Measurements from ENCODE around the gene EMP2. TPM values are rescaled to one million over a fixed set of nuclear protein-coding genes. Genes with fewer than 3 reads are reported as not detected.

The EMP2 gene
- total RNA-seq, 5 donors from 2014 or later (not counting 1 experiment from before 2014, with no cell fraction given) = 0.30 to 0.98 (median 0.61) TPM; not detected in 2

DNA sequence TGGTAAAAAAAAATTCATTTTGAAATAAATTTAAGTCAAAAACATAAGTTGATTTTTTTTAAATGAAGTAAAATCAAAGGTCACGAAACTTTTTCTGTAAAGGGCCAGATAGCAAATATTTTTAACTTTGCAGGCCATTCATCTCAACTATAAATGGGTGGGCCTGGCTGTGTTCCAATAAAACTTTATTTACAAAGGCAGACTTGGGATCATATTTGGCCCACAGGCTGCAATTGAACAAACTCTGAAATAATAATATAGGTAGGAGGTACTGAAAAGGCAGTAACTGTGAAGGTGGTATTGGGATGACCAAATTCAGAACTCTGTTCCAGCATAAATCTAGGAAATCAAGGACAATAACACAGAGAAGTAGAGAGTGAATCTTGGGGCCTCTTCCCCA, 12.2 kb upstream of the EMP2 start:
- H3K4me1 Mint-ChIP-seq = no peaks in the 10 kb centered on the region
- H3K9me3 ChIP-seq = no peaks in the 10 kb centered on the region
- no peaks in the 10 kb centered on the region for H3K9me3 Mint-ChIP-seq
- DNase-seq (no peak), ATAC-seq (replicated peaks in 1 of 4) (no peak)
- peaks cover 0 to 13% of the 10 kb centered on the region in 2 experiments for H3K27me3 ChIP-seq (replicated peaks in 1 of 2; ENCODE audit: control insufficient read depth in 2 of 2, extremely low read depth in 1 of 2, insufficient read depth in 2 of 2, low read length in 1 of 2)
- no peak overlapping the region for H3K27ac Mint-ChIP-seq
- H3K4me3 Mint-ChIP-seq = no peak overlapping the region
- H3K36me3 ChIP-seq (ENCODE audit: control insufficient read depth in 2 of 2, extremely low read depth in 1 of 2, insufficient read depth in 1 of 2, low read length in 1 of 2) = no peaks in the 10 kb centered on the region
- WGBS (ENCODE audit: insufficient coverage) = no CpG with 5 or more reads among the region's 1 CpG
- CTCF ChIA-PET = no interaction called here
- H3K36me3 Mint-ChIP-seq = no peaks in the 10 kb centered on the region
- H3K27ac ChIP-seq (ENCODE audit: low read length) = no peak overlapping the region
- no peaks in the 10 kb centered on the region for H3K4me1 ChIP-seq (ENCODE audit: control insufficient read depth in 1 of 2, extremely low read depth in 1 of 2, insufficient read depth in 2 of 2, low read length in 2 of 2)
- POLR2A ChIA-PET = no interaction called here
- peaks cover 20 to 21% of the 10 kb centered on the region in 2 donors for H3K27me3 Mint-ChIP-seq
- H3K4me3 ChIP-seq (ENCODE audit: control insufficient read depth in 1 of 2, extremely low read depth in 1 of 2, low read length in 1 of 2) = no peak overlapping the region

DNA sequence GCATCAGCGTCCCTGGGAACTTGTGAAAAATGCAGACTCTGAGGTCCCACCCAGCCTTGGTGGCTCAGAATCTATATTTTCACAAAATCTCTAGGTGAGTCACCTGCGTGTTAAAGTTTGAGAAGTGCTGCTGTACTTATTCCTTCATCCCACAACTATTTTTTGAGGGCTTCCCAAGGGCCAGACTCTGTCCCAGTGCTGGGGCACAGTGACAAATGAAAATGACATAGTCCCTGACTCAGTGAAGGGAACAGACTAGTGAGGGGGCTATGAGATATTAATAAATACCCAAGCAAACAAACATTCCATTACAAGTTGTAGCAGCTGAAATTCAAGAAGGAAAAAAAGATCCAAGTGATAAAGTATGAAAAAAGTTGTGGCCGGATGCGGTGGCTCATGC, 9.9 kb upstream of the EMP2 start:
- POLR2A ChIA-PET = interaction anchor here in 1 of 2 donors (0.7 kb wide), 1 partner anchor 21 kb away, joined by 3 read pairs; no protein-coding TSS in a partner anchor

DNA sequence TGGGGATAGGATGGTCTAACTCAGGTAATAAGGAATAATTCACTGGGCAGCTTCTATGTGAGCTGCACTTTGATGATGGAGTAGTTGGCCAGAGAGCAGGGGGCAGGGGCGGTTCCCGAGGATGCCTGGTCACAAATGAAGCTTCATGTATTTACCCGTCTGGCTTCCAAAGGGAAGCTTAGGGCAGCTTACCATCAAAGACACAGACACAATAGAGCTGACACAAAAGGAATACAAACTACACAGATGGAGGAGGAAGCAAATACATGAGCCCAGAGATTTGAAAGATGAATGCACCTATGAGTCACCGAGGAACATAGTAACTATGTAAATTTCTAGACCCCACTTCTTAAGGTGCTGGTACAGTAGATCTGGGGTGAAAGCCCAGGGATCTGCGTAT, 8.7 kb upstream of the EMP2 start:
- Histone ChIP-seq H3K9me3 (no peaks in the 10 kb centered on the region), H3K36me3 (ENCODE audit: control insufficient read depth in 2 of 2, extremely low read depth in 1 of 2, insufficient read depth in 1 of 2, low read length in 1 of 2) (no peaks in the 10 kb centered on the region), H3K27me3 (replicated peaks in 1 of 2; ENCODE audit: control insufficient read depth in 2 of 2, extremely low read depth in 1 of 2, insufficient read depth in 2 of 2, low read length in 1 of 2) (peaks cover 0 to 10% of the 10 kb centered on the region in 2 experiments), H3K27ac (ENCODE audit: low read length) (no peak overlapping the region), H3K4me1 (ENCODE audit: control insufficient read depth in 1 of 2, extremely low read depth in 1 of 2, insufficient read depth in 2 of 2, low read length in 2 of 2) (no peaks in the 10 kb centered on the region), H3K4me3 (ENCODE audit: control insufficient read depth in 1 of 2, extremely low read depth in 1 of 2, low read length in 1 of 2) (no peak overlapping the region)
- POLR2A ChIA-PET = no interaction called here
- no peak overlapping the region for H3K4me3 Mint-ChIP-seq
- peaks cover 23 to 32% of the 10 kb centered on the region in 2 donors for H3K27me3 Mint-ChIP-seq
- WGBS (ENCODE audit: insufficient coverage) = no CpG with 5 or more reads among the region's 5 CpGs
- DNase-seq (no peak), ATAC-seq (replicated peaks in 1 of 4) (no peak)
- no peaks in the 10 kb centered on the region for H3K36me3 Mint-ChIP-seq
- H3K27ac Mint-ChIP-seq = no peak overlapping the region
- CTCF ChIA-PET = no interaction called here
- H3K4me1 Mint-ChIP-seq = no peaks in the 10 kb centered on the region
- H3K9me3 Mint-ChIP-seq = no peaks in the 10 kb centered on the region

More for the DNA sequence above, 9.9 kb upstream of the EMP2 start:
- Histone ChIP-seq H3K27me3 (replicated peaks in 1 of 2; ENCODE audit: control insufficient read depth in 2 of 2, extremely low read depth in 1 of 2, insufficient read depth in 2 of 2, low read length in 1 of 2) (peaks cover 0 to 11% of the 10 kb centered on the region in 2 experiments), H3K4me1 (ENCODE audit: control insufficient read depth in 1 of 2, extremely low read depth in 1 of 2, insufficient read depth in 2 of 2, low read length in 2 of 2) (no peaks in the 10 kb centered on the region), H3K4me3 (ENCODE audit: control insufficient read depth in 1 of 2, extremely low read depth in 1 of 2, low read length in 1 of 2) (no peak overlapping the region), H3K27ac (ENCODE audit: low read length) (no peak overlapping the region), H3K9me3 (no peaks in the 10 kb centered on the region), H3K36me3 (ENCODE audit: control insufficient read depth in 2 of 2, extremely low read depth in 1 of 2, insufficient read depth in 1 of 2, low read length in 1 of 2) (no peaks in the 10 kb centered on the region)
- Mint-ChIP-seq H3K27me3 (peaks cover 19 to 23% of the 10 kb centered on the region in 2 donors), H3K36me3 (no peaks in the 10 kb centered on the region), H3K4me3 (no peak overlapping the region), H3K27ac (no peak overlapping the region), H3K9me3 (no peaks in the 10 kb centered on the region), H3K4me1 (no peaks in the 10 kb centered on the region)
- CTCF ChIA-PET = no interaction called here
- no peak for ATAC-seq (replicated peaks in 1 of 4)
- WGBS (ENCODE audit: insufficient coverage) = no CpG with 5 or more reads among the region's 4 CpGs
- no peak for DNase-seq

DNA sequence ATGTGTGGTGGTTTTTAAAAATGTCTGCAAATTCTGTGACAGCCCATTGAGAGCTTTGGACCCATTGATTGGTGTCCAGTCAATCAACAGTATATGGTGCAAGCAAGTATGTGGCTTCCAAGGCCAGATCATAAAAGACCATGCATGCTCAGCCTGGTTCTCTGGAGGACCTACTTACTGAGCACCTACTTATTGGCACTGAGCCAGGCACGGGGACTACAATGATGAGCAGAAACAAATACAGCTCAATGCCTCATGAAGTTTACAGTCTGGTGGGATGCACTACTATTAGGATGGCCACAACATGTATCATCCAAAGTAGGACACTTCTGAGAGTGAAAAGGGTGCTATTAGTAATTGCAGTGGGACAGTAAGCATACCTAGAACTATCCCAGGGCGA, 7.2 kb upstream of the EMP2 start:
- DNase-seq (no peak), ATAC-seq (replicated peaks in 1 of 4) (no peak)
- ChIA-PET CTCF (interaction anchor here in 1 of 2 donors (0.6 kb wide), 1 partner anchor 12 kb away, joined by 5 read pairs; no protein-coding TSS in a partner anchor), POLR2A (interaction anchor here in 1 of 2 donors (0.5 kb wide), 1 partner anchor 183 kb away, joined by 3 read pairs; no protein-coding TSS in a partner anchor)
- H3K4me3 Mint-ChIP-seq = no peak overlapping the region
- Histone ChIP-seq H3K27ac (ENCODE audit: low read length) (no peak overlapping the region), H3K9me3 (no peaks in the 10 kb centered on the region), H3K4me3 (ENCODE audit: control insufficient read depth in 1 of 2, extremely low read depth in 1 of 2, low read length in 1 of 2) (no peak overlapping the region), H3K36me3 (ENCODE audit: control insufficient read depth in 2 of 2, extremely low read depth in 1 of 2, insufficient read depth in 1 of 2, low read length in 1 of 2) (no peaks in the 10 kb centered on the region), H3K4me1 (ENCODE audit: control insufficient read depth in 1 of 2, extremely low read depth in 1 of 2, insufficient read depth in 2 of 2, low read length in 2 of 2) (no peaks in the 10 kb centered on the region), H3K27me3 (replicated peaks in 1 of 2; ENCODE audit: control insufficient read depth in 2 of 2, extremely low read depth in 1 of 2, insufficient read depth in 2 of 2, low read length in 1 of 2) (peaks cover 0 to 13% of the 10 kb centered on the region in 2 experiments)
- H3K4me1 Mint-ChIP-seq = no peaks in the 10 kb centered on the region
- no peaks in the 10 kb centered on the region for H3K9me3 Mint-ChIP-seq
- no peaks in the 10 kb centered on the region for H3K36me3 Mint-ChIP-seq
- H3K27me3 Mint-ChIP-seq = peaks cover 35 to 44% of the 10 kb centered on the region in 2 donors
- no peak overlapping the region for H3K27ac Mint-ChIP-seq
- 40% methylated on average over 1 of the region's 2 CpGs for WGBS (ENCODE audit: insufficient coverage)

DNA sequence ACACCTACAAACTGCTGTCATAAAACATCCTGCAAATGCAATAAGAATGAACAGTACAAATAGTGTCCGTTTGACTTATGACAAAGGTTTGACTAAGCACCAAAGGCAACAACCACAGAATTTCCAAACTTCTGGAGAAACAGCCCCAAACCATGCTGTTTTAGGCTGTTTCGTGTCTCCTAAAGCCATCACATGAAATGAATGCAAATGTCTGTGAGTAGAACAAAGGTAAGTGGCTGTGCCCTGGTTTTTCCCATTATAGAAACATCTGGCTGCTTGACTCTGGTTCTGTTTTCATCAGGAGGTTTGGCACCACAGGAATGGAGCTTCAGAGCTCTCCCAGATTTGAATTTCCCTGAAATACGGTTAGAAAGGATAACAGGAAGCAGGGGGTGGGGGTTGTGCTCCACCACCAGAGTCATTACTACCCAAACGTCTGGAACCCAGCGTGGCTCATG, 4.6 kb upstream of the EMP2 start:
- no peaks in the 10 kb centered on the region for H3K9me3 ChIP-seq
- WGBS (ENCODE audit: insufficient coverage) = 60% methylated on average over 2 of the region's 5 CpGs
- Mint-ChIP-seq H3K27ac (no peak overlapping the region), H3K27me3 (peaks cover 41 to 57% of the 10 kb centered on the region in 2 donors), H3K36me3 (no peaks in the 10 kb centered on the region), H3K4me3 (no peak overlapping the region), H3K4me1 (peaks cover 0 to 5% (median 4%) of the 10 kb centered on the region in 3 donors), H3K9me3 (no peaks in the 10 kb centered on the region)
- no peak overlapping the region for H3K27ac ChIP-seq (ENCODE audit: low read length)
- DNase-seq (no peak), ATAC-seq (replicated peaks in 1 of 4) (no peak)
- no peaks in the 10 kb centered on the region for H3K36me3 ChIP-seq (ENCODE audit: control insufficient read depth in 2 of 2, extremely low read depth in 1 of 2, insufficient read depth in 1 of 2, low read length in 1 of 2)
- no peaks in the 10 kb centered on the region for H3K4me1 ChIP-seq (ENCODE audit: control insufficient read depth in 1 of 2, extremely low read depth in 1 of 2, insufficient read depth in 2 of 2, low read length in 2 of 2)
- no peak overlapping the region for H3K4me3 ChIP-seq (ENCODE audit: control insufficient read depth in 1 of 2, extremely low read depth in 1 of 2, low read length in 1 of 2)
- H3K27me3 ChIP-seq (replicated peaks in 1 of 2; ENCODE audit: control insufficient read depth in 2 of 2, extremely low read depth in 1 of 2, insufficient read depth in 2 of 2, low read length in 1 of 2) = peaks cover 3 to 34% of the 10 kb centered on the region in 2 experiments
- CTCF ChIA-PET = no interaction called here
- POLR2A ChIA-PET = no interaction called here

GRCh38 chr16:10583269-10583668, 2.9 kb upstream of the EMP2 start:
- no peaks in the 10 kb centered on the region for H3K9me3 Mint-ChIP-seq
- peaks cover 0 to 5% (median 4%) of the 10 kb centered on the region in 3 donors for H3K4me1 Mint-ChIP-seq
- H3K4me3 ChIP-seq (ENCODE audit: control insufficient read depth in 1 of 2, extremely low read depth in 1 of 2, low read length in 1 of 2) = no peak overlapping the region
- ATAC-seq (replicated peaks in 1 of 4) (no peak), DNase-seq (no peak)
- ChIA-PET POLR2A (no interaction called here), CTCF (no interaction called here)
- no peaks in the 10 kb centered on the region for H3K36me3 ChIP-seq (ENCODE audit: control insufficient read depth in 2 of 2, extremely low read depth in 1 of 2, insufficient read depth in 1 of 2, low read length in 1 of 2)
- H3K9me3 ChIP-seq = no peaks in the 10 kb centered on the region
- peaks cover 8 to 48% of the 10 kb centered on the region in 2 experiments for H3K27me3 ChIP-seq (replicated peaks in 1 of 2; ENCODE audit: control insufficient read depth in 2 of 2, extremely low read depth in 1 of 2, insufficient read depth in 2 of 2, low read length in 1 of 2)
- no CpG with 5 or more reads among the region's 4 CpGs for WGBS (ENCODE audit: insufficient coverage)
- peaks cover 48 to 61% of the 10 kb centered on the region in 2 donors for H3K27me3 Mint-ChIP-seq
- no peak overlapping the region for H3K4me3 Mint-ChIP-seq
- no peaks in the 10 kb centered on the region for H3K4me1 ChIP-seq (ENCODE audit: control insufficient read depth in 1 of 2, extremely low read depth in 1 of 2, insufficient read depth in 2 of 2, low read length in 2 of 2)
- no peaks in the 10 kb centered on the region for H3K36me3 Mint-ChIP-seq
- H3K27ac ChIP-seq (ENCODE audit: low read length) = no peak overlapping the region
- H3K27ac Mint-ChIP-seq = no peak overlapping the region

DNA sequence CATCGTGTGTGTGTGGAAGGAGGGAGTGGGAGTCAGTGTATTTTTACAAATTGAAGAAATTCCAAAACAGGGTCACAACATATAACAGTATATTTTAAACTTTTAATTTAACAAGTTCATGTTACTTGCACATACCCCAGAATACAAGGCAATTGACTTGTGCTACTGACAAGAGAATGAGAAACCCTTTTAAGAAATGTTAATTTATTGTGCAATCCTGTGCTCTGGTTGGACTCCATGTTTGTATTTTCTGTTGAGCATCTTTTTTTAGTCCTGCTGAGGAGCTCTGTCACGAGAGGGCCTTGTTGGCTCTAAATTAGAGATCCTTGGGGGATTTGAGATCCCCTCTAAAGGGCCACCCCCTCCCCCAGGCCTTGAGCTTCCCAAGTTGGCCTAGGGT, 1.1 kb upstream of the EMP2 start:
- H3K27ac Mint-ChIP-seq = no peak overlapping the region
- no peak overlapping the region for H3K4me3 Mint-ChIP-seq
- no CpG with 5 or more reads among the region's 2 CpGs for WGBS (ENCODE audit: insufficient coverage)
- no peaks in the 10 kb centered on the region for H3K9me3 ChIP-seq
- ChIA-PET POLR2A (no interaction called here), CTCF (no interaction called here)
- no peaks in the 10 kb centered on the region for H3K36me3 ChIP-seq (ENCODE audit: control insufficient read depth in 2 of 2, extremely low read depth in 1 of 2, insufficient read depth in 1 of 2, low read length in 1 of 2)
- H3K4me3 ChIP-seq (ENCODE audit: control insufficient read depth in 1 of 2, extremely low read depth in 1 of 2, low read length in 1 of 2) = no peak overlapping the region
- no peaks in the 10 kb centered on the region for H3K9me3 Mint-ChIP-seq
- ATAC-seq (replicated peaks in 1 of 4) (no peak), DNase-seq (no peak)
- H3K36me3 Mint-ChIP-seq = no peaks in the 10 kb centered on the region
- peaks cover 51 to 67% of the 10 kb centered on the region in 2 donors for H3K27me3 Mint-ChIP-seq
- peaks cover 0 to 5% (median 4%) of the 10 kb centered on the region in 3 donors for H3K4me1 Mint-ChIP-seq
- H3K27ac ChIP-seq (ENCODE audit: low read length) = no peak overlapping the region
- H3K4me1 ChIP-seq (ENCODE audit: control insufficient read depth in 1 of 2, extremely low read depth in 1 of 2, insufficient read depth in 2 of 2, low read length in 2 of 2) = no peaks in the 10 kb centered on the region
- peaks cover 10 to 62% of the 10 kb centered on the region in 2 experiments for H3K27me3 ChIP-seq (replicated peaks in 1 of 2; ENCODE audit: control insufficient read depth in 2 of 2, extremely low read depth in 1 of 2, insufficient read depth in 2 of 2, low read length in 1 of 2)
